ENCODE results near the gene SC5D. TPM values are rescaled to one million over a fixed set of nuclear protein-coding genes. Genes with fewer than 3 reads are reported as not detected.

The SC5D gene
- total RNA-seq, 1 experiment from 2014 or later, result 21.7 TPM

DNA sequence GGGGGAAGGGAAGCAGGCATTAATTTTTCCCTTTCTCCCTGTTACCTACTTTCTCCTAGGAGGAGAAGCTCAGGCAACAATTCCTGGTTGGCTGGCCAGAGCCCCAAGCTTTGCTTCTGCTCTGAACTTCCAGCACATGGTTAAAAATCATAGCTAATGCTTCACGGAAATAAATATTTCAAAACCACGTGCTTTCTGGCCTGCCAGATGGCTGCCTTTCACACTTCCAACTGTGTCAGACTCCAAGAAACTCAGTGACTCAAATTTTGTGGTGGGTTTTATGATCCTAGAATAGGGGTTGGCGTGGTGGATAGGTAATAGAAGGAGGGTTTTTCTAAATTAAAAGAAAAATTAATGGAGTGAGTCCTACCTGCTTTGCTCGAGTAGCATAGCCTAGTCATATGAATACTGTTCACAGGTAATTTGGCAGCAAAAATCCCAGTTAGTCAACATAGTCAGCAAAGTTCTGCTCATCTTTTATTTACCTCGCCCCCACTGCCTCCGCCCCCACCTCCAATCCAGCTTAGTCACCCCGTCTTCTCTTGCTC lies 58.6 kb downstream of the SC5D start:
- no peak for DNase-seq (ENCODE audit: extremely low read depth, low read depth)

DNA sequence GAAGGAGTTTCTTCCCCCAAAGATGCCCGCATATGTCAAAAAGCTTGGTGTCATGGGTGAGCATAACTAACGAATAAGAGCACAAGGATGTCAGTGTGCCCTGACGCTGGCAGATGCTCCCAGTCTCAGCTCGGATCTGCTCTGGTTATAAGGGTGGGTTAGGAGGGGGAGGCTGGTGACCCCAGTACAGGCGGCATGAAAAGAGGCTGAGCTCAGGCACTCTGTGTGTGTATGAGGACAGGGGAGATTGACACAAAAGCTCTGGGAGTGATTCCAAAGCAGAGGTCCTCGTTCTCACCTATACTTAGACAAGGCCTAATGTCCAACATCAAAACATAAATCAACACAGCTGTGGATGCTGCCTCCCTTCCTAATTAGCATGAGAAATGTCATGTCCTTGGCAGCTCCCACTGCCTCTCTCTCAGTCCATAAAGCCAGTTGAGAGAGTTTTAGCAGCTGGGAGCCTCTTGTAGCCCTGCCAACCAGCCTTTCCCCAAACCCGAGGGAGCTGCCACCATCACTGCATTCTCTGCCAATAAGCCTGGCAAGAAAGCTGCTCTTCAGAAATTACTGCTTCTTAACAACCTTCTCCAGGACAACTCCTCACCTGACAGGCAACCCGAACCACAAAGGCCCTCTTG lies 59.8 kb downstream of the SC5D start:
- no peak for DNase-seq (ENCODE audit: extremely low read depth, low read depth)

DNA sequence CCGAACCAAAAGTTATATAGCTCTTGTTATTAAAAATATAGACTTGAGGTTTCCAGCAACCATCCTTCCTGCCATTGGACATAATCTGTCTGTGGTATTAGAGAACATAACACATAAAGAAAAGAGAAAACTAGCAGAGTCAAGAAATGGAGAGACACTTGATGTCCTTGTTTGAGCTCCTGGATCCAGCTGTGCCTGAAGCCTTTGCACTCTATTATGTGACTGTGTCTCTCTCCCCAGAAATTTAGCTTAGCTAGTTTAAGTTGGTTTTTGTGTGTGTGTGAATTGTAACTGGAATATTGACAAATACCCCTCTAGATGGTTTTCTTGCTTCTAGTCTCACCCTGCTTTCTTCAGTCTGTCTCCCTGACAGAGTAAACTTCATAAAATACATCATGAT lies 61.6 kb downstream of the SC5D start:
- DNase-seq (ENCODE audit: extremely low read depth, low read depth), result no peak

DNA sequence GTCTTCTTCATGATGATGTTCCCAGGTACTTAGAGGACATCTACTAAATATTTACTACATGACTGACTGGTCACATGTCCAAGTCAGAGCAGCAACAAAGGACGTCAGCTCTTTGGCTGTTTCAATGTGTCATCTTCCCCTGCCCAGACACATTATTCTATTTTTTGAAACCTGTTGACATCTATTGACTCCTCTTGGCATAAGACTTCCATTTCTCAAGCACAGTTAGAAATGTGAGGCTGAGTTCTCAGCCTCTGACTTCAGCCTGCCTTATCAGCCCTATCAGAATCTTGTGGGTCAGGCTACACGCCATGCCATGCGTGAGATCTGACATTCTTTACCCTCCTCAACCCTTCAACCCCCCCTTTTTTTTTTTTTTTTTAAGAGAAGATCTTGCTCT lies 63.8 kb downstream of the SC5D start:
- DNase-seq (ENCODE audit: extremely low read depth, low read depth), result no peak

Other genes starting within 250 kb of the SC5D start
- not detected in 2 replicates for gene TECTA, start 191.5 kb upstream of the SC5D start, total RNA-seq (2014; rRNA removed; shearing (Covaris generic))
- gene SORL1, start 159.5 kb downstream of the SC5D start, total RNA-seq (2014; rRNA removed; shearing (Covaris generic)), result 4.5 TPM in 2 replicates

Data from NCI-H460 (cell line).